HepG2 (cell line): Measurements from ENCODE around the gene SOX5. TPM values are rescaled to one million over a fixed set of nuclear protein-coding genes. Genes with fewer than 3 reads are reported as not detected.
A peak's percentile ranks its signal among the peaks of the same experiment; 100 is the strongest.

ENCODE experiments used
- ATAC-seq: fragments of 200-7000 bp; cut with Tn5 transposase; 3 replicates; pipeline ENCODE4 v1.9.1; 2020; ENCODE audit warnings: mild to moderate bottlenecking, moderate library complexity
- BruUV-seq: library from RNA; stranded (reverse); fragments of 400-500 nt; replicated peaks from 2 replicates; lab custom pipeline; 2021; lab: Mats Ljungman, UMichigan
- CTCF ChIA-PET: fragments of 300-600 bp; formaldehyde crosslinking; extraction: SDS; loops from one replicate; lab custom pipeline; 2021; ENCODE audit warnings: low total read pairs, inconsistent platforms, low intra/inter-chr PET ratio; lab: Yijun Ruan, JAX
- POLR2A ChIA-PET: fragments of 350-600 bp; sonication (Branson Sonifier 250); formaldehyde crosslinking; loops from one replicate; lab custom pipeline; 2020; ENCODE audit warnings: antibody characterized with exemption, inconsistent platforms; lab: Yijun Ruan, JAX
- DNase-seq: peaks from one replicate; pipeline ENCODE4 v3.0.0-alpha.2; 2015; ENCODE audit warnings: low spot score
- FAIRE-seq: peaks from 3 replicates; lab custom pipeline; 2011; peaks lifted over from hg19 to GRCh38; lab: Jason Lieb, UNC
- H2AFZ ChIP-seq: one replicate; pipeline ENCODE4 v1.6.1; 2011; ENCODE audit warnings: low read length, inconsistent platforms
- H3K27ac ChIP-seq: fragments of 300-600 bp; 3 replicates; pipeline ENCODE4 v1.8.0; 2011; ENCODE audit warnings: mixed run types, mild to moderate bottlenecking, mixed read lengths, low read length, inconsistent platforms; ENCODE audit not compliant: insufficient read depth; ENCODE audit errors: extremely low read length
- H3K27me3 ChIP-seq, 2 experiments: fragments of 200-600 bp in 1 of 2; 2 replicates in 1 of 2; 3 replicates in 1 of 2; pipeline versions ENCODE4 v1.6.0 to v1.8.0; 2011; ENCODE audit warnings: low read length in 2 of 2, mild to moderate bottlenecking in 2 of 2, moderate library complexity in 2 of 2, inconsistent platforms in 1 of 2; ENCODE audit not compliant: insufficient read depth in 2 of 2, control insufficient read depth in 1 of 2
- H3K36me3 ChIP-seq, 2 experiments: fragments of 200-600 bp in 1 of 2; replicated peaks in 1 of 2; 2 replicates in 1 of 2; 3 replicates in 1 of 2; pipeline versions ENCODE4 v1.5.1 to v1.8.0; 2011; ENCODE audit warnings: low read length in 2 of 2, inconsistent platforms in 1 of 2; ENCODE audit not compliant: insufficient read depth in 2 of 2, control insufficient read depth in 1 of 2
- H3K4me1 ChIP-seq: 2 replicates; pipeline ENCODE4 v1.5.1; 2012; ENCODE audit warnings: low read length, inconsistent platforms; ENCODE audit not compliant: insufficient read depth
- H3K4me2 ChIP-seq: 2 replicates; pipeline ENCODE4 v1.6.0; 2011; ENCODE audit warnings: low read depth, low read length, inconsistent platforms
- H3K4me3 ChIP-seq, 3 experiments: fragments of 200-600 bp in 1 of 3; sonication (generic), shearing (Covaris generic) in 1 of 3; replicated peaks in 1 of 3; 2 replicates each; pipeline ENCODE4 v1.5.1; 2011 to 2016; ENCODE audit warnings: low read length in 3 of 3, inconsistent platforms in 2 of 3, low read depth in 2 of 3, mild to moderate bottlenecking in 2 of 3, control low read depth in 1 of 3, mixed read lengths in 1 of 3; ENCODE audit not compliant: insufficient read depth in 1 of 3
- H3K79me2 ChIP-seq: one replicate; pipeline ENCODE4 v1.6.1; 2011; ENCODE audit warnings: low read length, inconsistent platforms; ENCODE audit not compliant: insufficient read depth
- H3K9ac ChIP-seq: 2 replicates; pipeline ENCODE4 v1.6.0; 2011; ENCODE audit warnings: mild to moderate bottlenecking, low read depth, low read length, inconsistent platforms; ENCODE audit not compliant: insufficient read depth
- H3K9me3 ChIP-seq: 2 replicates; pipeline ENCODE4 v1.5.1; 2012; ENCODE audit warnings: mild to moderate bottlenecking, low read length
- H4K20me1 ChIP-seq: 2 replicates; pipeline ENCODE4 v1.6.0; 2011; ENCODE audit warnings: inconsistent platforms, mild to moderate bottlenecking, low read length, moderate library complexity; ENCODE audit not compliant: insufficient read depth
- ARNT ChIP-seq: fragments of 450-650 bp; IDR thresholded peaks from 2 replicates; pipeline ENCODE4 v1.6.1; 2017
- NR3C1 ChIP-seq: sonication (generic); formaldehyde crosslinking; IDR thresholded peaks from 2 replicates; pipeline ENCODE4 v1.4.0; 2020; ENCODE audit warnings: missing genetic modification reagents
- RBM22 ChIP-seq: fragments of 200-400 bp; formaldehyde crosslinking; optimal IDR thresholded peaks from 2 replicates; pipeline ENCODE3; 2017; ENCODE audit warnings: mild to moderate bottlenecking, low read length, moderate library complexity
- RXRB ChIP-seq: IDR thresholded peaks from 2 replicates; pipeline ENCODE4 v1.6.1; 2016; ENCODE audit warnings: borderline replicate concordance, missing genetic modification reagents, missing compliant biosample characterization
- SIX1 ChIP-seq: sonication (generic); formaldehyde crosslinking; IDR thresholded peaks from 2 replicates; pipeline ENCODE4 v1.4.0; 2020; ENCODE audit warnings: missing genetic modification reagents, borderline replicate concordance
- SOX6 ChIP-seq, 2 experiments: fragments of 450-650 bp in 1 of 2; sonication (generic) in 1 of 2; formaldehyde crosslinking in 1 of 2; IDR thresholded peaks; 2 replicates each; pipeline versions ENCODE4 v1.4.0 to v1.6.1; 2017 to 2020; ENCODE audit warnings: antibody characterized with exemption in 1 of 2, mild to moderate bottlenecking in 1 of 2, missing genetic modification reagents in 1 of 2
- SP2 ChIP-seq: sonication (generic); formaldehyde crosslinking; IDR thresholded peaks from 2 replicates; pipeline ENCODE4 v1.5.1; 2020; ENCODE audit warnings: mild to moderate bottlenecking, missing genetic modification reagents
- SP4 ChIP-seq: sonication (generic); formaldehyde crosslinking; IDR thresholded peaks from 2 replicates; pipeline ENCODE4 v1.8.1; 2023; ENCODE audit warnings: mild to moderate bottlenecking, missing genetic modification reagents
- XRCC5 ChIP-seq: fragments of 200-400 bp; formaldehyde crosslinking; optimal IDR thresholded peaks from 2 replicates; pipeline ENCODE3; 2017; ENCODE audit warnings: mild to moderate bottlenecking, low read length
- ZMYM4 ChIP-seq: sonication (generic); formaldehyde crosslinking; IDR thresholded peaks from 2 replicates; pipeline ENCODE4 v1.8.1; 2023; ENCODE audit warnings: mild to moderate bottlenecking, missing genetic modification reagents
- WGBS: methylation state at CpG from one replicate; pipeline ENCODE4 v1.1.6; 2017; ENCODE audit warnings: low lambda C conversion rate; 5-methylcytosine and 5-hydroxymethylcytosine counted together
- in situ Hi-C: cut with HindIII; loops from 2 replicates; pipeline ENCODE4 v1.10.0; 2017; ENCODE audit warnings: low pct_unique_long_range_greater_than_20kb; ENCODE audit not compliant: extremely low pct_ligation_motif_present
- intact Hi-C: fragments of 100-400 bp; cut with micrococcal nuclease; formaldehyde crosslinking; loops from one replicate; pipeline ENCODE4 v1.10.0; 2022; ENCODE audit not compliant: unreplicated experiment
- polyA plus RNA-seq, 8 experiments: library from polyadenylated mRNA; depleted of rRNA in 3 of 8; stranded (reverse) in 7 of 8; unstranded in 1 of 8; fragments of >200 nt; fragmentation: Illumina TruSeq in 4 of 8; extraction: Trizol in 4 of 8; gene quantifications; 2 replicates each; pipeline versions ENCODE4 v1.2.1 to v1.2.3, GENCODE V29; 2011 to 2016; ENCODE audit warnings: low read depth in 4 of 8, missing spikeins in 1 of 8, mixed read lengths in 1 of 8; ENCODE audit not compliant: insufficient read depth in 1 of 8
- total RNA-seq, 5 experiments: library from RNA; depleted of rRNA; stranded (reverse); fragments of >200 nt; fragmentation: Illumina TruSeq; extraction: Trizol; gene quantifications; 2 replicates each; pipeline ENCODE4 v1.2.3, GENCODE V29; 2016; ENCODE audit warnings: low read depth in 1 of 5
- TF ChIP-seq, protein P1 (sequence below): sonication (generic); formaldehyde crosslinking; IDR thresholded peaks from 2 replicates; pipeline ENCODE4 v1.4.0; 2020; ENCODE audit warnings: missing genetic modification reagents
- TF ChIP-seq, protein P2 (sequence below): IDR thresholded peaks from 2 replicates; pipeline ENCODE4 v1.6.1; 2016

The SOX5 gene
- total and polyA plus RNA-seq, 2 of the 13 experiments (the other 11 are each of a cell fraction or from before 2014, with no cell fraction given): 18.5 to 76.4 TPM

DNA sequence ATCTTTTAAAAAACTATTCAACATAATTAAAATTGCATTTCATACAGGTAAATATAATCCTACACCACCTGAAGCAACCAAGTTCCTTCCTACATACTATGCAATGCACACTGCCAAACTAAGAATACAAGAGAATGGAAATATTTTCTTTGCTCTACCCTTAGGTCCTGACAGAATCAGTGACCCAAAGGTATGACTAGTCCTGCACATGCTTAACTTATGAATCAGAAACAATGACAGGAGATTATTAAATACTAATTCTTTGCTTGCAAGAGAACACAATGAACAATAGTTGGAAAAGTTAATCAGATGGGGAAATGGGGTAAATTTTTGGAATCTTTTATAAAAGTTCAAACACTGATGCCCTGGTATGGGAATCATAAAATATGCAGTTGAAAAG, 220.1 kb downstream of the SOX5 start:
- Histone ChIP-seq H3K9ac (no peak overlapping the region), H3K79me2 (no peaks in the 10 kb centered on the region), H3K27ac (no peak overlapping the region), H3K27me3 (no peaks in the 10 kb centered on the region), H3K4me1 (no peaks in the 10 kb centered on the region), H3K9me3 (no peaks in the 10 kb centered on the region), H3K36me3 (peaks cover 2 to 56% of the 10 kb centered on the region in 2 experiments), H3K4me3 (no peak overlapping the region)
- in situ Hi-C loops: no loop called here
- FAIRE-seq: no peak
- POLR2A ChIA-PET: no interaction called here
- no peak for ATAC-seq
- TF ChIP-seq ZMYM4 (CRISPR knock-in tag) (no peak), SP4 (CRISPR knock-in tag) (no peak), NR3C1 (no peak), XRCC5 (no peak)
- TF ChIP-seq, all 625 proteins: peak for 0
- H3K4me2 ChIP-seq: no peak overlapping the region
- H4K20me1 ChIP-seq: no peaks in the 10 kb centered on the region
- no TSS peak for BruUV-seq
- intact Hi-C loops: no loop called here
- DNase-seq: no peak
- no peak overlapping the region for H2AFZ ChIP-seq
- CTCF ChIA-PET: no interaction called here

DNA sequence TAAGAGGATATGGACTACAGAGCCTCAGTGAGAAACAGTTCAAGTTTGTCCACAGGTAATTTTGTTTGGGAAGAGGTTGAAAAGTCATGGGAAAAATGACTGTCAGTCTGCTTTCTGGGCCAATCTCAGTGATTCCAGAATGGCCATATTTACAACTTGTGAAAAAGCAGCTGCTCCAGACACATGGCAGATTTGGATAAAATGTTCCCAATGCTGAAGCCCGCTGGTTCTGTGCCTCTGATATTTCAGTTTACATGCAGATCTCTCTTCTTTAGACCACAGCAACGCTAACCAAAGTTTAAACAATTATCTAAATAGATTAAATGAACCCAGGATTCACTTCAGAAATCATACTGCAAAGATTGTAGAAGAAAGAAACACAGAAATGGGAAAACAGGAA, 222.8 kb downstream of the SOX5 start:
- intact Hi-C loops (no loop called here), in situ Hi-C loops (no loop called here)
- BruUV-seq: no TSS peak
- no peak for FAIRE-seq
- Histone ChIP-seq H3K27me3 (no peaks in the 10 kb centered on the region), H3K4me1 (no peaks in the 10 kb centered on the region), H2AFZ (no peak overlapping the region), H3K4me3 (no peak overlapping the region), H3K79me2 (no peaks in the 10 kb centered on the region), H3K9me3 (no peaks in the 10 kb centered on the region), H3K36me3 (peaks cover 2 to 47% of the 10 kb centered on the region in 2 experiments), H3K27ac (no peak overlapping the region), H4K20me1 (no peaks in the 10 kb centered on the region), H3K9ac (no peak overlapping the region), H3K4me2 (no peak overlapping the region)
- ChIA-PET POLR2A (no interaction called here), CTCF (no interaction called here)
- no peak for TF ChIP-seq SP2
- no peak for TF ChIP-seq RXRB (CRISPR knock-in tag)
- TF ChIP-seq, protein P1, sequence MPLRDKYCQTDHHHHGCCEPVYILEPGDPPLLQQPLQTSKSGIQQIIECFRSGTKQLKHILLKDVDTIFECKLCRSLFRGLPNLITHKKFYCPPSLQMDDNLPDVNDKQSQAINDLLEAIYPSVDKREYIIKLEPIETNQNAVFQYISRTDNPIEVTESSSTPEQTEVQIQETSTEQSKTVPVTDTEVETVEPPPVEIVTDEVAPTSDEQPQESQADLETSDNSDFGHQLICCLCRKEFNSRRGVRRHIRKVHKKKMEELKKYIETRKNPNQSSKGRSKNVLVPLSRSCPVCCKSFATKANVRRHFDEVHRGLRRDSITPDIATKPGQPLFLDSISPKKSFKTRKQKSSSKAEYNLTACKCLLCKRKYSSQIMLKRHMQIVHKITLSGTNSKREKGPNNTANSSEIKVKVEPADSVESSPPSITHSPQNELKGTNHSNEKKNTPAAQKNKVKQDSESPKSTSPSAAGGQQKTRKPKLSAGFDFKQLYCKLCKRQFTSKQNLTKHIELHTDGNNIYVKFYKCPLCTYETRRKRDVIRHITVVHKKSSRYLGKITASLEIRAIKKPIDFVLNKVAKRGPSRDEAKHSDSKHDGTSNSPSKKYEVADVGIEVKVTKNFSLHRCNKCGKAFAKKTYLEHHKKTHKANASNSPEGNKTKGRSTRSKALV (CRISPR knock-in tag): no peak
- TF ChIP-seq RBM22: peak; percentile 16
- TF ChIP-seq ARNT: no peak
- no peak for TF ChIP-seq SOX6 (IDR thresholded peaks at IDR 0.05)
- TF ChIP-seq SOX6 (CRISPR knock-in tag; IDR thresholded peaks at IDR 0.05): no peak
- no peak for TF ChIP-seq SIX1 (CRISPR knock-in tag)
- TF ChIP-seq, protein P2, sequence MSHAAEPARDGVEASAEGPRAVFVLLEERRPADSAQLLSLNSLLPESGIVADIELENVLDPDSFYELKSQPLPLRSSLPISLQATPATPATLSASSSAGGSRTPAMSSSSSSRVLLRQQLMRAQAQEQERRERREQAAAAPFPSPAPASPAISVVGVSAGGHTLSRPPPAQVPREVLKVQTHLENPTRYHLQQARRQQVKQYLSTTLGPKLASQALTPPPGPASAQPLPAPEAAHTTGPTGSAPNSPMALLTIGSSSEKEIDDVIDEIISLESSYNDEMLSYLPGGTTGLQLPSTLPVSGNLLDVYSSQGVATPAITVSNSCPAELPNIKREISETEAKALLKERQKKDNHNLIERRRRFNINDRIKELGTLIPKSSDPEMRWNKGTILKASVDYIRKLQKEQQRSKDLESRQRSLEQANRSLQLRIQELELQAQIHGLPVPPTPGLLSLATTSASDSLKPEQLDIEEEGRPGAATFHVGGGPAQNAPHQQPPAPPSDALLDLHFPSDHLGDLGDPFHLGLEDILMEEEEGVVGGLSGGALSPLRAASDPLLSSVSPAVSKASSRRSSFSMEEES: no peak
- no peak for ATAC-seq
- DNase-seq: no peak
- 95% methylated on average over 2 of the region's 2 CpGs for WGBS
